RCC 7860 (cell line): Measurements from ENCODE around the gene COLGALT1.
"Not testable (repeated sequence)": the region's sequence is repeated elsewhere in the genome, so short reads cannot be mapped to it uniquely, and the experiment has no call there.

Experiments
- DNase-seq: peaks from one replicate; pipeline ENCODE4 v3.0.0-alpha.2; 2015; ENCODE audit warnings: low spot score
- FAIRE-seq: peaks from 2 replicates; lab custom pipeline; 2012; peaks lifted over from hg19 to GRCh38; lab: Jason Lieb, UNC

The COLGALT1 gene

DNA sequence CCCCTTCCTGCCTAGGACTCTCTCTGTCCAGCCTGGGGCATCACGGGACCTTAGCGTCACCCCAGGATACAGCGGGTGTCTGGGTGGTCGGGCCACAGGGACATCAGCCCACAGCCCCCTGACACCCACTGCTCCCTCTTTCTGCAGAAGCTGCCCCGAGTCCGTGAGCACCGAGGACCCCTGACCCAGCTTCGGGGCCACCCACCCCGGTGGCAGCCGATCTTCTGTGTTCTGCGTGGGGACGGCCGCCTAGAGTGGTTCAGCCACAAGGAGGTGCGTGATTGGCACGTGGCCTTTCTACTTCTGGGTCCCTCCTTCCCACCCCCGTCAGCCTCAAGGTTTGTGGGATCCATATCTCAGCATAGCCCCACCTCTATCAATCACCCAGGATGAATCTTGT lies 23.3 kb upstream of the COLGALT1 start:
- no peak for FAIRE-seq
- no peak for DNase-seq

DNA sequence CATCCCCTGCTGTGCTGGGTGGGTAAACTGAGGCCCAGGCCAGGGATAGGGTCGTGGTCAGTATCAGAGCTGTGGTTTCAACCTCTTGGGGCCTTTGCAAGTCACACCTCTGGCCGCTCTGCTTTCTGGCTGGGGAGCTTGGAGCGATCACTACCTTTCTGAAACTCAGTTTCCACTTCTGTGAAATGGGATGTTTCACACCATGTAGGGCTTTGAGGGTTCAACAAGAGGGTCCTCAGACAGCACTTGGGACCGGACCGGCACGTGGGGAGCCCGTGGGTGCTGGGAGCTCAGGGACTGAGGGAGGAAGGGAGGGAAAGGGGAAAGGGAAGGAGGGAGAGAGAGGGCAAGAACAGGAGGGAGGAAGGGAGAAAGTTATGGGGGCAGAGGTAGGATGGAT lies 22.9 kb upstream of the COLGALT1 start:
- DNase-seq: no peak
- FAIRE-seq: no peak

DNA sequence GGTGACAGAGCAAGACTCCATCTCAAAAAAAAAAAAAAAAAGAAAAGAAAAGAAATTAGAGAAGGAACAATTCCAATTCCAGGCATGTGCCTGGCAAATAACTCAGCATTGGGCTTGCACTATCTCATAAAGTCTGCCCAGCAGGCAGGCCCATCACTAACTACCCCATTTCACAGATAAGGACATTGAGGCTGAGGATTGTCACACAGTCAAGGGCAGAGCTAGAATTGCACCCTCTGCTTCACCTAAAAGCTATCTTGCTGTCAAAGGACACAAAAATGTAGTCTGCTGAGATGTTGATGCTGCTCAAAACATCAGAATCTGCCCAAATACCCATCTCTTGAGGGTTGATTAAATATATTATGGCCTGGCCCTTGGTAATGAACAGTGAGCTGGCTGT lies 20.7 kb upstream of the COLGALT1 start:
- DNase-seq (no peak), FAIRE-seq (no peak)

DNA sequence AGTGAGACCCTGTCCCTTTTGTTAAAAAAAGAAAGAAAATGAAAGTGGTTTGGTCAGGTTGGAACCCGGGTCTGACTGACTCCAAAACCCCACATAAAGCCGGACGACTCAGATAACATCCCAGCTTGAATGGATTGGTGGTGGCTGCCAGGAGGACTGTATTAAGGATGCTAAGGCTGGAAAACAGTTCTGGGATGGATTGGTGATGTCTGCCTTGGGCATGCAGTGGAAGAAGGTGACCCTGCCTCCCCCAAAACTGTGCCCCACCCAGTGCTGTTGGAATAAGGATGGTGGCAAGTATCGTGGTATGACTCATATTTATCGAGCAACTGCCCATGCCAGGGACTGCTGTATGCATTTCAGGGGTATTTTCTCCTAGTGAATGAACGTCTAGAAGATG lies 18.5 kb upstream of the COLGALT1 start:
- no peak for FAIRE-seq
- no peak for DNase-seq

DNA sequence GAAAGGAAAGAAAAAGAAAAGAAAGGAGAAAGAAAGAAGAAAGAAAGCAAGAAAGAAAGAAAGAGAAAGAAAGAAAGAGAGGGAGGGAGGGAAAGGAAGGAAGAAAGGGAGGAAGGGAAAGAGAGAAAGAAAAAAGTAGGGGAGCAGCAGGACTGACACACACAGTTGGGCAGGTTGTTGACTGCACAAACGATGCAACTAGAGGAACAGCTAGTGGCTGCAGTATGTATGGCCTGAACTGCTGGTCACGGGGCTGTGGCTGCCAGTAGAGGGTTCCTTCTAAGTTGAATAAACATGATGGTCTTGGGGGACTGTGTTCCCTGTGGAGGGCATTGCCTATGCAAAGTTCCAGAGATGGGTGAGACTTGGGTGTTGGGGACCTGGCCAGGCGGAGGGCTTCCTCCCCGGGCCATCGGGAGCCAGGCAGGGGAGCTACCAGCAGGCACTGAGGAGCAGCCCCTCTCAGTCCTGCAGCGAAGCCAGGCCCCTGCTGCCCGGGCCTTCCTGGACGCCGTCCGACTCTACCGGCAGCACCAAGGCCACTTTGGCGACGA lies 16.7 kb upstream of the COLGALT1 start:
- DNase-seq (no peak), FAIRE-seq (no peak)

- DNase-seq (peak; percentile 20), FAIRE-seq (no peak)
Measured at GRCh38 chr19:17539238-17540117, 16.0 kb upstream of the COLGALT1 start.

- no peak for FAIRE-seq
- DNase-seq: no peak
Measured at GRCh38 chr19:17540174-17540573, 15.3 kb upstream of the COLGALT1 start.

- FAIRE-seq (no peak), DNase-seq (no peak)
Measured at GRCh38 chr19:17541184-17541759, 14.2 kb upstream of the COLGALT1 start.

GRCh38 chr19:17542042-17542441 lies 13.4 kb upstream of the COLGALT1 start:
- DNase-seq (no peak), FAIRE-seq (no peak)

- no peak for DNase-seq
- no peak for FAIRE-seq
Measured at GRCh38 chr19:17542793-17543582, 12.5 kb upstream of the COLGALT1 start.

GRCh38 chr19:17543986-17544385 lies 11.5 kb upstream of the COLGALT1 start:
- FAIRE-seq (no peak), DNase-seq (no peak)

- no peak for FAIRE-seq
- DNase-seq: no peak
Measured at GRCh38 chr19:17544418-17544817, 11.0 kb upstream of the COLGALT1 start.

GRCh38 chr19:17548145-17548544 lies 7.3 kb upstream of the COLGALT1 start:
- FAIRE-seq (no peak), DNase-seq (no peak)

GRCh38 chr19:17549085-17549740 lies 6.2 kb upstream of the COLGALT1 start:
- no peak for DNase-seq
- no peak for FAIRE-seq

DNA sequence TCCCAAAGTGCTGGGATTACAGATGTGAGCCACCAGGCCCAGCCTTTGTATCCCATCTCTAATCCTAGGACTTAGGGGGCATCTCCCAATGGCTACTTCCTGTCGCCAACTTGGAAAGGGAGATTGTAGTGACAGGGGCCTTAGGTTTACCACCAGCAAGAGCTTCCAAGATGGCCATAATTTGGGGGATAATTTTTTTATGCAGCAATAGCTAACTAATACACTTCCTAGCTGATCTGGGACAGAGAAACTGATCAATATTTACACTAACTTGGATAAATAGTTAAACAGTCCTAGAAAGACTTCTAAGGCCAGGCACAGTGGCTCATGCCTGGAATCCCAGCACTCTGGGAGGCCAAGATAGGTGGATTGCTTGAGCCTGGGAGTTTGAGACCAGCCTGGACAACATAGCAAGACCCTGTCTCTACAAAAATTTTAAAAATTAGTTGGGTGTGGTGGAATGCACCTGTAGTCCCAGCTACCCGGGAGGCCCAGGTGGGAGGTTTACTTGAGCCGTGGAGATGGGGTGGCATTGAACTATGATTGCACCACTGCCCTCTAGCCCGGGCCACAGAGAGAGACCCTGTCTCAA lies 5.3 kb upstream of the COLGALT1 start:
- DNase-seq (no peak), FAIRE-seq (no peak)

DNA sequence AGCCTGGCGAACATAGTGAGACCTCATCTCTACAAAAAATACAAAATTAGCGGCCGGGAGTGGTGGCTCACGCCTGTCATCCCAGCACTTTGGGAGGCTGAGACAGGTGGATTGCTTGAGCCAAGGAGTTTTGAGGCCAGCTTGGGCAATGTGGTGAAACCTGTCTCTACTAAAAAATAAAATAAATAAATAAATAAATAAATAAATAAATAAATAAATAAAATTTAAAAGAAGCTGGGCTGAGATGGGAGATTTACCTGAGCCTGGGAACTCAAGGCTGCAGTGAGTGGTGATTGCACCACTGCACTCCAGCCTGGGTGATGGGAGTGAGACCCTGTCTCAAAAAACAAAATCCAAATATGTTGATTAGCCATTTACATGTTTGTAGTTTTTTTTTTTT lies 2.7 kb upstream of the COLGALT1 start:
- FAIRE-seq, DNase-seq: not testable (repeated sequence)

- DNase-seq (no peak), FAIRE-seq (no peak)
Measured at GRCh38 chr19:17553256-17553655, 2.2 kb upstream of the COLGALT1 start.

GRCh38 chr19:17554968-17555479 lies 425 bp upstream of the COLGALT1 start:
- DNase-seq (no peak), FAIRE-seq (no peak)

DNA sequence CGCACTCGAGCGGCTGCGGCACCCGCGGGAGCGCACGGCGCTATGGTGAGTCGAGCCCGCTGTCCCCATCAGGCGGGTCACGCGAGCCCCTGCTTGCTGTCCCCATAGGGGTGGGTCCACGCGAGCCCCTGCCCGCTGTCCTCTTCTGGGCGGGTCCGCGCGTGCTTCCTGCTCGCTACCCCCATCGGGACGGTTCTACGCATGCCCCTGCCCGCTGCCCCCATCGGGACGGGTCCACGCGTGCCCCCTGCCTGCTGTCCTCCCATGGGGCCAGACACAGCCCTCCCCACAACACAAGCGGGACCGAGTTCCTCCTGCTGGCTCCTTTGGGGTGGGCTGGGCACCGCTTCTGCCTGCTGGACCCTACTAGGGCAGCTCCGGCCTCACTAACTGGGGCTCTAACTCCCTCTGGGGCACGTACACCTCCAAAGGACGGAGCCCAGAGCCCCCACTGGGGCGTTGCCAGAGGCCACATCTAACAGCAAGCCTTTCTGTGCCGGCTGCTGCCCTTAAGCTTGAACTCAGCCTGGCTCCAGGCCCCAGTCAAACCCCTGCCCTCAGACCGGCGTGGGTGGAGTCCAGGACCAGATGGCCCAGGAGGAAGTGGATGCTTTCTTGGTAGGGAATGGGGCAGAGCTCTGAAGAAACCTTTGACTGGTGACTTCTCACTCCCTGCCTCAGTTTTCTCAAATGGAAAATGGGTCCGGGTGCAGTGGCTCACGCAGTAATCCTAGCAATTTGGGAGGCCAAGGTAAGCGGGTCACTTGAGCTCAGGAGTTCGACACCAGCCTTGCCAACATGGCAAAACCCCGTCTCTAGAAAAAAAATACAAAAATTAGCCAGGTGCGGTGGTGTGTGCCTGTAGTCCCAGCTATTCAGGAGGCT lies 722 bp downstream of the COLGALT1 start:
- DNase-seq: peak; percentile 42
- no peak for FAIRE-seq
